Stimulated activated CD4-positive, alpha-beta T cell treated with anti-CD3 and anti-CD28 coated beads, Interleukin-4, amount 100 ng/mL, for 1 hour (primary cell): ENCODE results near the gene ADD2.

Experiments
- DNase-seq: peaks from one replicate; pipeline ENCODE4 v3.0.0-alpha.2; 2020

ADD2 gene

GRCh38 chr2:70719231-70719630, 48.8 kb downstream of the ADD2 start:
- DNase-seq: no peak

- no peak for DNase-seq
Observed at GRCh38 chr2:70718736-70719135, 49.3 kb downstream of the ADD2 start.

GRCh38 chr2:70718241-70718640, 49.8 kb downstream of the ADD2 start:
- no peak for DNase-seq

GRCh38 chr2:70717431-70718038, 50.5 kb downstream of the ADD2 start:
- no peak for DNase-seq

- DNase-seq: no peak
Observed at GRCh38 chr2:70716951-70717350, 51.0 kb downstream of the ADD2 start.

- no peak for DNase-seq
Observed at GRCh38 chr2:70716131-70716743, 51.8 kb downstream of the ADD2 start.

GRCh38 chr2:70715071-70715985, 52.7 kb downstream of the ADD2 start:
- no peak for DNase-seq

GRCh38 chr2:70714141-70714905, 53.7 kb downstream of the ADD2 start:
- no peak for DNase-seq

GRCh38 chr2:70712916-70713315, 55.1 kb downstream of the ADD2 start:
- DNase-seq: no peak

GRCh38 chr2:70711191-70711590, 56.8 kb downstream of the ADD2 start:
- DNase-seq: no peak

GRCh38 chr2:70710038-70710690, 57.8 kb downstream of the ADD2 start:
- no peak for DNase-seq

- no peak for DNase-seq
Observed at GRCh38 chr2:70709275-70710037, 58.5 kb downstream of the ADD2 start.

GRCh38 chr2:70708376-70709199, 59.4 kb downstream of the ADD2 start:
- no peak for DNase-seq

- DNase-seq: no peak
Observed at GRCh38 chr2:70707706-70708105, 60.3 kb downstream of the ADD2 start.

- DNase-seq: no peak
Observed at GRCh38 chr2:70706026-70706795, 61.8 kb downstream of the ADD2 start.

- no peak for DNase-seq
Observed at GRCh38 chr2:70705160-70705850, 62.7 kb downstream of the ADD2 start.

- DNase-seq: no peak
Observed at GRCh38 chr2:70703900-70704549, 64.0 kb downstream of the ADD2 start.

- no peak for DNase-seq
Observed at GRCh38 chr2:70702711-70703395, 65.1 kb downstream of the ADD2 start.
